HG03460 (cell line): ENCODE measurements around the gene PLEKHA4.
"Not testable (repeated sequence)": the region's sequence is repeated elsewhere in the genome, so short reads cannot be mapped to it uniquely, and the experiment has no call there.

Experiments used
- ATAC-seq: cut with Tn5 transposase; IDR thresholded peaks from one replicate; pipeline ENCODE4 v1.9.1; 2021; ENCODE audit not compliant: unreplicated experiment

PLEKHA4 gene

GRCh38 chr19:48802623-48803022 lies 65.8 kb downstream of the PLEKHA4 start:
- ATAC-seq: no peak

- ATAC-seq: no peak
These were observed 68.8 kb downstream of the PLEKHA4 start for GRCh38 chr19:48799358-48800300.

GRCh38 chr19:48798937-48799336 lies 69.5 kb downstream of the PLEKHA4 start:
- no peak for ATAC-seq

- ATAC-seq: no peak
These were observed 71.3 kb downstream of the PLEKHA4 start for GRCh38 chr19:48797103-48797502.

GRCh38 chr19:48796298-48797083 lies 71.9 kb downstream of the PLEKHA4 start:
- no peak for ATAC-seq

- ATAC-seq: no peak
These were observed 72.7 kb downstream of the PLEKHA4 start for GRCh38 chr19:48795685-48796070.

GRCh38 chr19:48795055-48795684 lies 73.2 kb downstream of the PLEKHA4 start:
- peak; percentile 85 for ATAC-seq

GRCh38 chr19:48794291-48794690 lies 74.1 kb downstream of the PLEKHA4 start:
- no peak for ATAC-seq

GRCh38 chr19:48793271-48793670 lies 75.1 kb downstream of the PLEKHA4 start:
- ATAC-seq: no peak

- ATAC-seq: not testable (repeated sequence)
These were observed 81.1 kb downstream of the PLEKHA4 start for GRCh38 chr19:48787331-48787730.
